Endothelial cell of umbilical vein (primary cell): Measurements from ENCODE around the gene SKOR1. TPM values are rescaled to one million over a fixed set of nuclear protein-coding genes. Genes with fewer than 3 reads are reported as not detected.

Experiments
- BruUV-seq: library from RNA; stranded (reverse); fragments of 400-500 nt; replicated peaks from 2 replicates; lab custom pipeline; 2021; lab: Mats Ljungman, UMichigan
- CTCF ChIA-PET: fragments of 300-600, 350-600 bp; sonication (Branson Sonifier 250); formaldehyde crosslinking; loops from one replicate; lab custom pipeline; 2021; ENCODE audit warnings: antibody characterized with exemption, inconsistent platforms; lab: Charles Lee
- POLR2A ChIA-PET: fragments of 300-600, 350-600 bp; sonication (Branson Sonifier 250); formaldehyde crosslinking; loops from one replicate; lab custom pipeline; 2021; ENCODE audit warnings: antibody characterized with exemption, inconsistent platforms; lab: Charles Lee
- DNase-seq: peaks from one replicate; pipeline ENCODE4 v3.0.0-alpha.2; 2011; ENCODE audit warnings: low read depth, low spot score
- FAIRE-seq: peaks from 2 replicates; lab custom pipeline; 2011; peaks lifted over from hg19 to GRCh38; lab: Jason Lieb, UNC
- H2AFZ ChIP-seq: 2 replicates; pipeline ENCODE4 v1.6.0; 2012; ENCODE audit warnings: low read depth, low read length, control low read depth, inconsistent platforms
- H3K27ac ChIP-seq: 2 replicates; pipeline ENCODE4 v1.5.1; 2011; ENCODE audit warnings: low read depth, mild to moderate bottlenecking, control low read depth, low read length, moderate library complexity; ENCODE audit not compliant: insufficient read depth
- H3K27me3 ChIP-seq, 2 experiments: 2 replicates each; pipeline versions ENCODE4 v1.6.0 to v1.6.1; 2011; ENCODE audit warnings: low read length in 2 of 2, mixed read lengths in 1 of 2; ENCODE audit not compliant: control insufficient read depth in 2 of 2, insufficient read depth in 2 of 2
- H3K36me3 ChIP-seq, 2 experiments: 2 replicates in 1 of 2; 3 replicates in 1 of 2; pipeline ENCODE4 v1.5.1; 2011; ENCODE audit warnings: low read length in 2 of 2, mild to moderate bottlenecking in 1 of 2, moderate library complexity in 1 of 2; ENCODE audit not compliant: control insufficient read depth in 2 of 2, insufficient read depth in 2 of 2; ENCODE audit errors: extremely low read depth in 1 of 2
- H3K4me1 ChIP-seq: 3 replicates; pipeline ENCODE4 v1.5.1; 2011; ENCODE audit warnings: mild to moderate bottlenecking, low read length; ENCODE audit not compliant: control insufficient read depth, insufficient read depth; ENCODE audit errors: extremely low read depth
- H3K4me2 ChIP-seq: 2 replicates; pipeline ENCODE4 v1.6.1; 2011; ENCODE audit warnings: low read length, control low read depth, mixed read lengths; ENCODE audit not compliant: insufficient read depth
- H3K4me3 ChIP-seq, 3 experiments: fragments of 200-600 bp in 1 of 3; sonication (generic), shearing (Covaris generic) in 1 of 3; replicated peaks in 1 of 3; 2 replicates each; pipeline ENCODE4 v1.5.1; 2011 to 2016; ENCODE audit warnings: control low read depth in 3 of 3, low read length in 3 of 3, mild to moderate bottlenecking in 2 of 3, inconsistent platforms in 1 of 3, low read depth in 1 of 3, moderate library complexity in 1 of 3; ENCODE audit not compliant: insufficient read depth in 1 of 3
- H3K79me2 ChIP-seq: 2 replicates; pipeline ENCODE4 v1.6.0; 2012; ENCODE audit warnings: low read length, inconsistent platforms; ENCODE audit not compliant: control insufficient read depth, insufficient read depth
- H3K9ac ChIP-seq: replicated peaks from 2 replicates; pipeline ENCODE3; 2011; ENCODE audit warnings: low read length, control low read depth; ENCODE audit not compliant: insufficient read depth; ENCODE audit errors: extremely low read depth
- H3K9me1 ChIP-seq: replicated peaks from 3 replicates; pipeline ENCODE4 v1.6.0; 2011; ENCODE audit warnings: mild to moderate bottlenecking, low read length; ENCODE audit not compliant: control insufficient read depth, insufficient read depth; ENCODE audit errors: extremely low read depth
- H3K9me3 ChIP-seq: replicated peaks from 2 replicates; pipeline ENCODE4 v1.5.1; 2012; ENCODE audit warnings: low read length, inconsistent platforms; ENCODE audit not compliant: control insufficient read depth, insufficient read depth
- H4K20me1 ChIP-seq: replicated peaks from 2 replicates; pipeline ENCODE3; 2011; ENCODE audit warnings: mild to moderate bottlenecking, low read length; ENCODE audit not compliant: control insufficient read depth, insufficient read depth; ENCODE audit errors: extremely low read depth
- FOS ChIP-seq: IDR thresholded peaks from 2 replicates; pipeline ENCODE4 v1.6.1; 2011; ENCODE audit warnings: mild to moderate bottlenecking, low read length, moderate library complexity, borderline replicate concordance; ENCODE audit not compliant: insufficient read depth
- GATA2 ChIP-seq: IDR thresholded peaks from 2 replicates; pipeline ENCODE4 v1.7.0; 2011; ENCODE audit warnings: low read depth, mild to moderate bottlenecking, moderate library complexity, mixed read lengths, low read length; ENCODE audit not compliant: insufficient read length, insufficient read depth
- JUN ChIP-seq: IDR thresholded peaks from 2 replicates; pipeline ENCODE4 v1.6.1; 2011; ENCODE audit warnings: borderline replicate concordance, low read depth; ENCODE audit not compliant: insufficient read length, insufficient read depth
- MAX ChIP-seq: IDR thresholded peaks from 2 replicates; pipeline ENCODE4 v1.6.1; 2011; ENCODE audit not compliant: insufficient read depth, insufficient read length
- MYC ChIP-seq: IDR thresholded peaks from one replicate; pipeline ENCODE4 v1.6.1; 2011; ENCODE audit warnings: mild to moderate bottlenecking, low read depth, low read length
- POLR2A ChIP-seq: IDR thresholded peaks from 2 replicates; pipeline ENCODE4 v1.6.1; 2012; ENCODE audit warnings: low read depth, mild to moderate bottlenecking, control low read depth, low read length
- POLR2AphosphoS5 ChIP-seq: IDR thresholded peaks from 2 replicates; pipeline ENCODE4 v1.6.1; 2012; ENCODE audit warnings: low read depth, mild to moderate bottlenecking, control low read depth, low read length, moderate library complexity; ENCODE audit not compliant: insufficient read depth
- dilution Hi-C: fragments of 300-500 bp; cut with MboI; formaldehyde crosslinking; loops from one replicate; pipeline ENCODE4 v1.15.0; 2019; ENCODE audit warnings: low sequenced_read_pairs; ENCODE audit not compliant: extremely low pct_ligation_motif_present
- intact Hi-C: fragments of 100-400 bp; cut with micrococcal nuclease; formaldehyde crosslinking; loops from one replicate; pipeline ENCODE4 v1.10.0; 2022
- polyA plus RNA-seq, 4 experiments: library from polyadenylated mRNA; depleted of rRNA in 3 of 4; stranded (reverse) in 3 of 4; unstranded in 1 of 4; fragments of >200 nt; gene quantifications; 2 replicates each; pipeline versions ENCODE4 v1.2.1 to v1.2.3, GENCODE V29; 2011 to 2012; ENCODE audit warnings: missing spikeins in 1 of 4
- total RNA-seq: library from RNA; stranded (reverse); gene quantifications from 2 replicates; pipeline ENCODE4 v1.2.3, GENCODE V29; 2021

SKOR1 gene
- total and polyA plus RNA-seq, 2 donors (not counting 3 experiments of a cell fraction or from before 2014, with no cell fraction given) = 0.06 to 0.15 TPM

- ChIA-PET POLR2A (no interaction called here), CTCF (no interaction called here)
- H3K79me2 ChIP-seq = no peaks in the 10 kb centered on the region
- FAIRE-seq (no peak), DNase-seq (no peak)
- no peaks in the 10 kb centered on the region for H3K36me3 ChIP-seq
- no TSS peak for BruUV-seq
- intact Hi-C loops (no loop called here), dilution Hi-C loops (no loop called here)
- H3K27ac ChIP-seq = no peak overlapping the region
- no peak for TF ChIP-seq MYC
- TF ChIP-seq GATA2 = no peak
- TF ChIP-seq POLR2AphosphoS5 = no peak
- TF ChIP-seq MAX = no peak
- TF ChIP-seq POLR2A = no peak
- no peak for TF ChIP-seq FOS
- no peak for TF ChIP-seq JUN
- no peaks in the 10 kb centered on the region for H3K27me3 ChIP-seq
- no peaks in the 10 kb centered on the region for H3K9me1 ChIP-seq
- no peaks in the 10 kb centered on the region for H4K20me1 ChIP-seq
- no peak overlapping the region for H2AFZ ChIP-seq
- H3K4me1 ChIP-seq = no peaks in the 10 kb centered on the region
- H3K4me3 ChIP-seq = no peak overlapping the region
- no peaks in the 10 kb centered on the region for H3K9me3 ChIP-seq
- H3K9ac ChIP-seq = no peak overlapping the region
- no peak overlapping the region for H3K4me2 ChIP-seq
These were observed 23.1 kb upstream of the SKOR1 start for GRCh38 chr15:67801926-67802914.
